Measurements from ENCODE around the gene SLC25A10. TPM values are rescaled to one million over a fixed set of nuclear protein-coding genes. Genes with fewer than 3 reads are reported as not detected.

Gene SLC25A10
- total and polyA plus RNA-seq, 10 of the 15 experiments (the other 5 are each of a cell fraction or from before 2014, with no cell fraction given): 0.11 to 72.7 (median 22.3) TPM

- TF ChIP-seq USF2 (IDR thresholded peaks at IDR 0.05; ENCODE audit: borderline replicate concordance, low read depth, low read length) (no peak), ZBED1 (IDR thresholded peaks at IDR 0.05; ENCODE audit: borderline replicate concordance) (no peak), IRF3 (IDR thresholded peaks at IDR 0.05) (no peak), HDAC2 (IDR thresholded peaks at IDR 0.05) (no peak), STAT3 (IDR thresholded peaks at IDR 0.05; ENCODE audit: low read depth, low read length) (no peak), TARDBP (IDR thresholded peaks at IDR 0.05; ENCODE audit: borderline replicate concordance) (no peak), MYB (IDR thresholded peaks at IDR 0.05; ENCODE audit: borderline replicate concordance, low read depth, low read length) (no peak), CBX3 (IDR thresholded peaks at IDR 0.05; ENCODE audit: borderline replicate concordance, low read depth) (no peak), HCFC1 (IDR thresholded peaks at IDR 0.05; ENCODE audit: low read length) (no peak), PBX3 (IDR thresholded peaks at IDR 0.05; ENCODE audit: insufficient replicate concordance, low read depth, low read length) (no peak), WRNIP1 (IDR thresholded peaks at IDR 0.05; ENCODE audit: borderline replicate concordance, low read depth, low read length) (no peak), NR2F1 (conservative IDR thresholded peaks at IDR 0.05) (no peak), REST (IDR thresholded peaks at IDR 0.05; ENCODE audit: low read depth, low read length) (no peak), FOXM1 (IDR thresholded peaks at IDR 0.05; ENCODE audit: low read depth, low read length) (no peak), ELK1 (IDR thresholded peaks at IDR 0.05; ENCODE audit: low read depth, low read length) (no peak), FOS (IDR thresholded peaks at IDR 0.05; ENCODE audit: borderline replicate concordance, extremely low read depth, insufficient read length) (no peak), BCL3 (IDR thresholded peaks at IDR 0.05; ENCODE audit: borderline replicate concordance, insufficient read depth, low read depth, low read length, poor library complexity, severe bottlenecking) (no peak), FOXK2 (IDR thresholded peaks at IDR 0.05) (no peak), HDGF (IDR thresholded peaks at IDR 0.05) (no peak), DPF2 (IDR thresholded peaks at IDR 0.05) (no peak)
Observed at GRCh38 chr17:81665205-81666091, 46.6 kb upstream of the SLC25A10 start (continued).

All from GM12878 (cell line).